Activated T-cell treated with anti-CD3 and anti-CD28 coated beads, Interleukin-2, amount 50 U/mL, for 1 hour (primary cell): ENCODE results near the gene DLG2.
"Not testable (repeated sequence)": the region's sequence is repeated elsewhere in the genome, so short reads cannot be mapped to it uniquely, and the experiment has no call there.

ENCODE experiments used
- DNase-seq: peaks from one replicate; pipeline ENCODE4 v3.0.0-alpha.2; 2020

DLG2 gene

DNA sequence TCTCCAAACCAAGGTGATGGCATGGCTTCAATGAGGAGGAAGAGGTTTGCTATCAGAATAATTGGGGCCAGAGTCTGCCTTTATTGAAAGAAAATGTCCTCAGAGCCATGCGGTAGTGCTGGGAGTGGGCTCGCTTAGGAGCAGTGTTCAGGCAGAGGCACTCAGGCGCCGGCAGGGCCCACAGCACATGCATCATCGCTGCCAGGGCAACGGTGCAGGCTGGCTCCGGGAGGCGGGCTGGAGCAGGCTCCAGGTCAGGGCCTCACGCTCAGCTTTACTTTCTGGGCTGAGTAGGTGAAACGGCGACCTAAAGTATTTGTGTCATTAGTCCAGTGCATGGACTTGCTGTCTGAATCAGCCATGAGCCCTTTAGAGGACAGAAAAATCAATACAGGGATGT, 2171.1 kb downstream of the DLG2 start:
- no peak for DNase-seq

GRCh38 chr11:83455356-83455755, 2171.8 kb downstream of the DLG2 start:
- DNase-seq, result no peak

DNA sequence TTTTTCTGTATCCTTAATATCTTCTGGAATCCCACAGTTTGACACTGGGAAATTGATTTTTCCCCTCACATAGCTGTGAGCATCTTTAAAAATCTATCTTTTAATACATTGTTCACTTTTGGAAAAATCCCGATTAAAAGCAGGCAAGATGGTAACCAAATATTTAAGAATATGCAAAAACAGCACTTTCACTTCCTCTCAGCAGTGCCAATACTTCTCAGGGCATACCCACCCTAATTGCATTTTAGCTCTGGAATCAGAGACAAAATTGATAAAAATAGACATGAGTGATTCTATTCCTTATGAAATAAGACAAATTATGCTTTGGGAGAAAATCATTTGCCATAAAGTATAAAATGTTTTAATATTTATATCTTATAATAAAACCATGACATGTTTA, 2172.5 kb downstream of the DLG2 start:
- no peak for DNase-seq

DNA sequence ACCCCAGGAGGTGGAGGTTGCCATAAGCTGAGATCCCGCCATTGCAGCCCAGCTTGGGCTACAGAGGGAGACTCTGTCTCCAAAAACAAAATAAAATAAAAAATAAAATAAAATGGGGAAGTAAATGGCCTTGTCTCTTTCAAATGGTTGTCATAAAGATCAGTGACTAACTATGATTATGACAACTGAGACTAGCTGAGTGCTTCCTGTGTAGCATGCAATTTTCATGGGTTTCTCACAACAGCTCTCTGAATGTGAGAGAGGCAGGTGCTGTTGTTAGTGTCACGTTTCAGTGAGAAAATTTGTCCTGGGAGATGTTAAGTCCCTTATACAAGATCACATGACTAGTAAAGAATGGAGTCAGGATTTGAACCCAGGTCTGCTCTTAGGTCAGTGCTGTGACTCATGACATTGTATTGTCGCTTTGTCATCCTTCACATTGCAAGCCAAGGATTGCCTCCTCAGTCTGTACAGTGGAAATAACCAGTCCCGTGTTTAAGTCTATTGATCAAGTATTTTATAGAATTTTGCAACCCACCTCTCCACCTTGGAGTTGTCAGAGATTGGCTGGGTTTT, 2177.7 kb downstream of the DLG2 start:
- no peak for DNase-seq

- DNase-seq, result no peak
Observed at GRCh38 chr11:83448686-83449085, 2178.5 kb downstream of the DLG2 start.

GRCh38 chr11:83443880-83444279, 2183.3 kb downstream of the DLG2 start:
- not testable (repeated sequence) for DNase-seq

- DNase-seq, result no peak
Observed at GRCh38 chr11:83441601-83442000, 2185.5 kb downstream of the DLG2 start.

GRCh38 chr11:83441171-83441570, 2186.0 kb downstream of the DLG2 start:
- DNase-seq, result no peak

DNA sequence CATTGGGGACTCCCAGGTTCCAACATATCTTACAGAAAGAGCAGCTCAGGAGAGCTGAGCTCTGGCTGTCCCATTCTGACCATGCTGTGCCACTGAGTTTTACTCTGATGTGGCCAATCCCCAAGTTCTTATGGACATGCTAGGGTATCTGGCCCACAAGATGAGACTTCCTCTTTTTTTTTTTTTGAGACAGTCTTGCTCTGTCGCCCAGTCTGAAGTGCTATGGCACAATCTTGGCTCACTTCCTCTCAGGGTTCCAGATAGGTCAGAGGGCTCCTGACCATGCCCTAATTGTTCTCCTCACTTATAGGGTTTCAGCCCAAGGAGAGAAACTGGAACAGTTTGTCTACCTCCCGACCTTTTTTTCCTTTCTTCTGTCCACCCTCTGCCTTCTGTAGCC, 2188.7 kb downstream of the DLG2 start:
- DNase-seq, result no peak

DNA sequence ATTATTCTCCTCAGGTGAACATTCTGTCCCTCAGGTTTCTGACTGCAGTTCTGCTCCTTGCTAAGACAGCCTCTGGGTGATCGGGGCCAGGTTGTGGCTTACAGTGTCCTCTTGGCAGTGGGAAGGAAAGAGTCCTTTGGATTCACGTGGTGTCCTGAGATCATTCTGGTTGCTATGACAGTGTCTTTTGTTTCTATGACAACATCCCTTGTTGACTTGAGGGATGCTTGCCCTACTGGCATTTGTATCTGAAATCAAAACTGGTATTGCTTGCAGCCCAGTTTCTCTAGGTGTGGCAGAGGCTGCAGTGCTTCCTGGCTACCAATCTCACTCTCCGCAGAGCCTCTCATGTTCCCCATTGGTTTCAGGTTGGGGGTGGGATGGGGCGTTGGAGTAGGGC, 2189.2 kb downstream of the DLG2 start:
- DNase-seq, result no peak

GRCh38 chr11:83436855-83437254, 2190.3 kb downstream of the DLG2 start:
- no peak for DNase-seq

DNA sequence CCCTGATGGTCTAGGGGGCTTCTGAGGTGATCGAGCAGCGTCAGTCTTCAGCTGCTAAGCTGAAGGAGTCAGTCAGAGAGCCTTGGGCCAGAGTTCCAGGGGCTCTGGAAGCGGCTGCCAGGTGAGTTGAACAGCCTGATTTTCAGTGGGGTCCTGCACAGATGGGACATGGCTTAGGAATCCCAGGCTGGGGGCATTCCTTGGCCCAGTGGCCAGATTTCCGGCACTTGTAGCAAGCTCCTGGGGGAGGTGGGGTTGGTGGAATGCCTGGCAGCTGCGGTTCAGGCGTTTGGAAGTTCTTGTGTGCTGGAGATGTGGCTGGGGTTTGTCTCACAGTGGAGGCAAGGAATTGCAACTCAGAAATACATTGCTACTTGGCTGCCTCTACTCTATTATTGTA, 2192.3 kb downstream of the DLG2 start:
- DNase-seq, result not testable (repeated sequence)

DNA sequence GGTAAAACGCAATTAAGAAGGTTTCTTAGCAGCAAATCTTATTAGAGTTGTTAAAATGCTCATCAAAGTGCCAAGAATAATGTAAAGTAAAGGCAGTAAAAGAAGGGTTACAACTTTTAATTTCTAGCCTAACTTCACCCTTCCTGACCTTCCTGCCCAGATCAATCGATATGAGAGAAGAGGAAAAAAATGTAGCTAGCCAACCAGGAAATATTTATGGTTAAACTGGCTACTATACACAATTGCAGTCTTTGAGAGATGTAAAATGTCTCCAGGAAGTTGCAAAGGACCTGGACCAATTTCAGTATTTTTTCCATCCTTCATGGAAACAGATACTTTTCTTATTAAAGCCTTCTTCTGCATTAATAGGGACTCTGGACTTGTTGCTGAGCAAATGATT, 2199.2 kb downstream of the DLG2 start:
- DNase-seq, result no peak

GRCh38 chr11:83427501-83427900, 2199.6 kb downstream of the DLG2 start:
- DNase-seq, result no peak

DNA sequence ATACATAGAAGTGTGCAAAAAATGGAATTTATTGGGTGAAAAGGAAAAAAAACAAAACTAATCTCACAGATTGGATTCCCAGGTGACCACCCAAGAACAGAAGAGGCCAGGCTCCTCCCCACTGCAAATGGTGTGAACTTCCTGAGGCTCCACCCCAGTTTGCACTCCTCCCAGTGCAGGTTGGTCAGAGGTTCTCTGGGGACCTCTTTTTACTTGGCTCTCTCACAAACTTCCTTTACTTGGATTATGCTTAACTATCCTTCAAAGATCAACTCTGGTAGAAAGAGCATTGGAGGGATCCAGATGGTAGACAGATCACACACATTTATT, 2202.0 kb downstream of the DLG2 start:
- no peak for DNase-seq

- no peak for DNase-seq
Observed at GRCh38 chr11:83424376-83425136, 2202.6 kb downstream of the DLG2 start.

- not testable (repeated sequence) for DNase-seq
Observed at GRCh38 chr11:83422641-83423040, 2204.5 kb downstream of the DLG2 start.

- DNase-seq, result no peak
Observed at GRCh38 chr11:83410605-83411565, 2216.3 kb downstream of the DLG2 start.

DNA sequence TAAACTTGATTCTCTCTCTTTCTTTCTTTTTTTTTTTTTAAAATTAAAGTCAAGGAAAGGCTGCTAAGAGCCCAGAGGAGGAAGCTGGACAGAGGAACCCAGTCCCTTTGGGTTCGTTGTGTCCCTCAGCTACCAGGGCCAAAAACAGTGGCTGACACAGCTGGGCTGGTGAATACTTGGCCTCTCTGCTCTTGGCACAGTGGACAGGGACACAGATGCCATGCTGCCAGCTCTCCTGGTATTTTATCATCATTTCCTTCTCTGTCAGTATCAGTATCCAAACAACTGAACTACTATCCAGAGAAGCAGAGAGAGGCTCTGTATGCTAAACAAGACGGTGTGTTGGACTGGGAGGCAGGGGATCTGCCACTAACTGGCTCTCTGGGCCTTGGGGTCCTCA, 2217.3 kb downstream of the DLG2 start:
- no peak for DNase-seq

GRCh38 chr11:83409476-83409875, 2217.7 kb downstream of the DLG2 start:
- no peak for DNase-seq

GRCh38 chr11:83408946-83409345, 2218.2 kb downstream of the DLG2 start:
- DNase-seq, result no peak
